Activated T-cell treated with anti-CD3 and anti-CD28 coated beads, Interleukin-2, amount 50 U/mL, for 72 hours (primary cell): ENCODE data around the gene POLG2. TPM values are rescaled to one million over a fixed set of nuclear protein-coding genes. Genes with fewer than 3 reads are reported as not detected.

Experiments used
- ATAC-seq, 2 donors: fragments of 150-1000 bp; cut with Tn5 transposase; replicated peaks in 1 of 2; 2 replicates each; pipeline ENCODE4 v1.10.0; 2021; ENCODE audit warnings: moderate library complexity in 2 of 2, mild to moderate bottlenecking in 1 of 2
- DNase-seq, 2 donors: peaks; one replicate each; pipeline ENCODE4 v3.0.0; 2021 to 2022; ENCODE audit warnings: mixed read lengths in 1 of 2
- H3K27ac Mint-ChIP-seq: one replicate; pipeline ENCODE4 v1.8.0; 2022; ENCODE audit warnings: mild to moderate bottlenecking, moderate library complexity, mixed read lengths
- H3K27me3 Mint-ChIP-seq: one replicate; pipeline ENCODE4 v1.8.0; 2022; ENCODE audit warnings: low read depth, mixed read lengths
- H3K36me3 Mint-ChIP-seq, 2 donors: one replicate each; pipeline ENCODE4 v1.8.0; 2022; ENCODE audit warnings: mixed read lengths in 2 of 2, mild to moderate bottlenecking in 1 of 2; ENCODE audit not compliant: insufficient read depth in 2 of 2
- H3K4me1 Mint-ChIP-seq: one replicate; pipeline ENCODE4 v1.8.0; 2022; ENCODE audit warnings: low read depth, mixed read lengths
- H3K4me3 Mint-ChIP-seq, 2 donors: one replicate each; pipeline ENCODE4 v1.8.0; 2022; ENCODE audit warnings: mild to moderate bottlenecking in 2 of 2, mixed read lengths in 2 of 2, moderate library complexity in 2 of 2
- H3K9me3 Mint-ChIP-seq, 2 donors: one replicate each; pipeline ENCODE4 v1.8.0; 2022; ENCODE audit warnings: mixed read lengths in 2 of 2
- total RNA-seq, 2 donors: library from RNA; stranded (reverse); gene quantifications; one replicate each; pipeline ENCODE4 v1.2.3, GENCODE V29; 2022

POLG2 gene
- total RNA-seq, result 10 to 100 TPM; 40.7 to 47.2 TPM

DNA sequence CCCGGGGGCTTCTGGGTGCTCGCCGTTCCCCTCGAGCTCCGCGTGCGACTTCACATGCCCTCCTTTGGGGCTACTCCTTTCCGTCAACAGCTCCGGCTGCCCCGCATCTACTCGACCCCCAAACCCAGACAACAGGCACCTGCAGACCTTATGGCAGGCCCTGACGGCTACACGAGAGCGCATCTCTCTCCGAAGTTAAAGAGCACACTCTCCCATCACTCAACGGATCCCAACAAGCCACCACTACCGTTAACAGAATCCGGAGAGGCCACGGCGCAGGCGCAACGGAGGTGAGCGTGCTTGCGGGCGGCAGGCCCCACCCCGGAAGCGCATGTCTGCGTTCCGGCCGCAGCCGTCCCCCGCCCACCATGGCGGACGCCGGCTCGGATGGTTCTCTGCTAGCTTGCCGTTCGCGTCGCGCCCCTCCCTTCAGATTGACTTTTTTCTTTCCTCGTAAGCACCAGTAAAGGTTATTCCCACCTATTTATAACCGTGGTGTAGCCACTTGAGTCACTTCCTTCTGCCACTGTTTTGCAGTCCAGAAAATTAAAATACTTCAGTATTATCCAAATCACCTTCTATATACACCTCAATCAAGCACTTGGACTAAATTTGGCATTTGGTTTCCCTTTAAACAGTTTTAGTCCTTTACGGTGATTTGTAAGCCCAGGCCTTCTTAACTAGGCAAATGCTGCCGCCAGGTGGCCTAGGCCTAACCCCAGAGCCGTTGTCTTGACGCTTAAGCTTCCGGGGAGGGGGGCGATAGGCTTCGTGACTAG lies at the start of gene POLG2:
Gene POLG2, minus strand, starts transcription at position 269 of the 779 bp plus-strand sequence. Its CDS starts 86 bp downstream, at position 183.
- Mint-ChIP-seq H3K4me1 (peaks cover 88% of the 10 kb centered on the region), H3K4me3 (peak within 1 kb of the TSS; percentile 95 to 97), H3K27ac (peak within 1 kb of the TSS; percentile 92), H3K36me3 (peaks cover 27 to 46% of the 10 kb centered on the region in 2 donors), H3K9me3 (no peaks in the 10 kb centered on the region), H3K27me3 (no peaks in the 10 kb centered on the region)
- peak; percentile 69 to 76 for ATAC-seq
- peak; percentile 95 to 97 for DNase-seq

DNA sequence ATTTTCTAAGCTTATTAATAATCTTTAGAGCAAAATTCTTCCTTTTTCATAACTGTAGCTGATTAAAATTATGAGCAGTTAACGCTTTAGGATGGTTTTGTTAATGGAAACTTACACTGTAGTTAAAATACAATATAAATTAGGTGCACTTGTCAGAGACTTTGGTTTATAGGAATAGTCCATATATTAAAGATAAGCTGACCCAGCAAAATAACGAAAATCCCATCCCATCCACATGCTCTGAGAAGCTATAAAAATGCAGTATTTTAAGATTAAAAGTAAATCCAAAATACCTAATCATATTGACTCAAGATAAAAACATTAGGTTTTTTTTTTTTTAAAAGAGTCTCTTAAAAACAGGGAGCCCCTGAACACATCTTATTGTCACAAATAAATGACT lies 47.9 kb upstream of the POLG2 start:
- H3K27me3 Mint-ChIP-seq, result no peaks in the 10 kb centered on the region

DNA sequence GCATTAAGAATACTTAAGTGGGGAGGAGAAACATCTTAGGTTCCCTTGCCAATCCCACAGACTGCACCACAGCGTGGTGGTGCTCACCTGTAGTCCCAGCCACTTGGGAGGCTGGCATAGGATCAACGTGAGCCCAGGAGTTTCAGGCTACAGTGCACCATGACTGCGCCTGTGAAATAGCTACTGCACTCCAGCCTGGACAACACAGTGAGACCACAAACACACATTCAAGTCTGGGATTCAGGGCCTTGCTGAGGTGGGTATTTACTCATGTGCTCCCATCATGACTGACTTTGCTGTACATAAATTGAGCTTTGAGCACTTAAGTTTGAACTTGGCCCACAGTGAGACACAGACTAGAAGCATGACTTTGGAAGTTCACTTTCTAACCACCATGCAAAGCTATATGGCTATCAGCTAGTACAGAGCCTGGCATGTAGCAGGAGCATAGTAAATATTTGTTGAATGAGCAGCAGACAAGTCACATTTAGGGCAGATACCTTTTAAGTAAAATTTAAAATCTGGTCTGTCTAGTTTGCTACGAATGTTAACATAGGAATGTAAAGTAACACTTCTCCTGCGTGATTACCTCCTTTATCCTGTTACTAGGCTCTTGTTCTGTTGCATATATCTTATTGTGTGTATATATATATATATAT lies 43.4 kb upstream of the POLG2 start:
- H3K36me3 Mint-ChIP-seq, result peaks cover 6 to 18% of the 10 kb centered on the region in 2 donors
- no peaks in the 10 kb centered on the region for H3K9me3 Mint-ChIP-seq
- ATAC-seq, result no peak
- peaks cover 4% of the 10 kb centered on the region for H3K4me1 Mint-ChIP-seq
- H3K4me3 Mint-ChIP-seq, result no peak overlapping the region
- DNase-seq, result no peak
- no peaks in the 10 kb centered on the region for H3K27me3 Mint-ChIP-seq
- H3K27ac Mint-ChIP-seq, result no peak overlapping the region

More for the DNA sequence above, 47.9 kb upstream of the POLG2 start:
- no peaks in the 10 kb centered on the region for H3K9me3 Mint-ChIP-seq
- no peak overlapping the region for H3K27ac Mint-ChIP-seq
- H3K4me3 Mint-ChIP-seq, result no peak overlapping the region
- no peak for ATAC-seq
- peaks cover 4% of the 10 kb centered on the region for H3K4me1 Mint-ChIP-seq
- H3K36me3 Mint-ChIP-seq, result peaks cover 0 to 3% of the 10 kb centered on the region in 2 donors
- DNase-seq, result no peak

DNA sequence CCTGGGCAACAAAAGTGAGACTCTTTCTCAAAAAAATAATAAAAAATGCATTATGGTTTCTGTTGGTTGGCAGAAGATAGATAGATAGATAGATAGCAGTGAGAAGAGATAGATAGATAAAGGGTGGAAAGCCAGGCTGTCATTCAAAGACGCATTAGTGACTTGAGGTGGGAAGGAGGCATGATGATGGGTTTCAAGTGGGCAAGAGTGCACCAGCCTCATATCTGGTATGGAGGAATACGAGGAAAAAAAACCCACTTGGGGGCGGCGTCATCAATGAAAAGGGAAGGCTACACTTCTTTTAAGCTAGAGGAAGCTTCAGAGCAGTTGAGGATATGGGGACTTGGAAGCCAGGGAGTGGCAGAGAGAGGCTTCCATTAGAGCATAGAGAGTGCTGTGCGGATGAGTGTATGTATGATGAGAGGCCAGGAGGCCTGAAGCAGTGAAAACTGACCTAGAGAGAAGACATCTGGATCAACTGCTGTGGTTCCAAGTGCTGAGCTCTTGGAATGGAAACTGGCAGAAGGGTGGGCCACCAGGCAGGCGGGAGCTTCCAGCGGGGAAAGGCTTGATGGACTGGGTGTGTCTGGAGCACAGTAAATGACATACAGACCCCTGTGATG lies 41.8 kb upstream of the POLG2 start:
- Mint-ChIP-seq H3K4me1 (peaks cover 4% of the 10 kb centered on the region), H3K4me3 (no peak overlapping the region), H3K9me3 (no peaks in the 10 kb centered on the region), H3K27ac (peak overlapping the region; percentile 18), H3K27me3 (no peaks in the 10 kb centered on the region), H3K36me3 (peaks cover 6 to 20% of the 10 kb centered on the region in 2 donors)
- no peak for DNase-seq
- ATAC-seq, result no peak

DNA sequence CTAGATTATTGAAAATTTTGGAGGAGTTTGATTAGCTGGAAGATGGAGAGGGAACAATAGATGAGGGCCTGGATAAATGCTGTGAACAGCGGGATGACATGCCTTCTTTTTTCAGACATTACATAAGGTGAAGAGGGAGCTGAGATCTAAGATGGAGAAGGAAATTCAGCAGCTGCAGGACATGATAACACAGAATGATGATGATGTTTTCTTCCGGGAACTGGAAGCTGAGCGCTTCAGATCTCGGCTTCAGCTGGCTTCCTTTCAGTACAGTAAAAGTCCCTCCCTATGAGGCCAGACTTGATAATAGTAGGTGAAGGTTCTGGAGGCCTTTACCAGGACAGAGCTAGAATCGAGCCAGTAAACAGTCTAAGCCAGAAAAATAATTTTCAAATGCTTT lies 40.6 kb upstream of the POLG2 start:
- H3K36me3 Mint-ChIP-seq, result peaks cover 6 to 23% of the 10 kb centered on the region in 2 donors
- H3K4me1 Mint-ChIP-seq, result peaks cover 4% of the 10 kb centered on the region
- DNase-seq (no peak), ATAC-seq (no peak)
- H3K27me3 Mint-ChIP-seq, result no peaks in the 10 kb centered on the region
- no peak overlapping the region for H3K4me3 Mint-ChIP-seq
- no peaks in the 10 kb centered on the region for H3K9me3 Mint-ChIP-seq
- H3K27ac Mint-ChIP-seq, result peak overlapping the region; percentile 85

DNA sequence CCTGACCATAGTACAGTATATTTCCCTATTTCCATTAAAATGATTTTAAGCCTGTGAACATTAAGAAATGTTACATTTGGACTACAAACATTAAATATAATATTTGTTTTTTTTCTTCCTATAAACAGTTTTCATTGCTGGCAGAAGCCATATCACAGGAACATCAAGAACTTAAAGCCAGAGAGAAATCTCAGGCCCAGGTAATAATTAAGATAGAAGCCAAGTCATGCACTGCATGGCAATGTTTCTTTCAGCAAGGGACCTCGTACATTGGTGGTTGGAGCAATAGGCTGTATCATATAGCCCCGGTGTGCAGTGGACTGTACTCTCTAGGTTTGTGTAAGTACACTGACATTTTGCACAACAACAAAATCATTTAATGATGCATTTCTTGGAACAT lies 40.1 kb upstream of the POLG2 start:
- H3K9me3 Mint-ChIP-seq, result no peaks in the 10 kb centered on the region
- DNase-seq, result no peak
- peaks cover 3% of the 10 kb centered on the region for H3K4me1 Mint-ChIP-seq
- ATAC-seq, result no peak
- H3K27me3 Mint-ChIP-seq, result no peaks in the 10 kb centered on the region
- H3K36me3 Mint-ChIP-seq, result peaks cover 9 to 25% of the 10 kb centered on the region in 2 donors
- H3K4me3 Mint-ChIP-seq, result no peak overlapping the region
- peak overlapping the region; percentile 85 for H3K27ac Mint-ChIP-seq

DNA sequence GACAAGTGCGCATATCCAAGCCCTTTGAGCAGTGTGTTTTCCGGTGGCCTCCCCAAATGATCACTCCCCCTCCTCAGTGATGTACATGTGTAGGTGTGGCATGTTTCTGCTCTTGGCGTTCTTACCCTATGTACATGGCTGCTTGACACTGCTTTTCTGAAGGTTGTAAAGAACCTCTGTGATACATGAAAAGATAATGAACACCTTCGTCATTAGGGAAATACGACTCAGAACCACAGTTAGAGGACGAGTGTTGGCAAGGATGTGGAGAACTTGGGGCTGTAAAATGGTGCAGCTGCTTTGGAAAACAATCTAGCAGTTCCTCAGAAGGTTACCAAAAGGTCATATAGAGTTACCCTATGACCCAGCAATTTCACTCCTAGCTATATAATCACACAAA lies 38.5 kb upstream of the POLG2 start:
- Mint-ChIP-seq H3K27me3 (no peaks in the 10 kb centered on the region), H3K4me1 (no peaks in the 10 kb centered on the region), H3K27ac (no peak overlapping the region), H3K9me3 (no peaks in the 10 kb centered on the region), H3K36me3 (peaks cover 10 to 28% of the 10 kb centered on the region in 2 donors), H3K4me3 (no peak overlapping the region)
- ATAC-seq (no peak), DNase-seq (no peak)

DNA sequence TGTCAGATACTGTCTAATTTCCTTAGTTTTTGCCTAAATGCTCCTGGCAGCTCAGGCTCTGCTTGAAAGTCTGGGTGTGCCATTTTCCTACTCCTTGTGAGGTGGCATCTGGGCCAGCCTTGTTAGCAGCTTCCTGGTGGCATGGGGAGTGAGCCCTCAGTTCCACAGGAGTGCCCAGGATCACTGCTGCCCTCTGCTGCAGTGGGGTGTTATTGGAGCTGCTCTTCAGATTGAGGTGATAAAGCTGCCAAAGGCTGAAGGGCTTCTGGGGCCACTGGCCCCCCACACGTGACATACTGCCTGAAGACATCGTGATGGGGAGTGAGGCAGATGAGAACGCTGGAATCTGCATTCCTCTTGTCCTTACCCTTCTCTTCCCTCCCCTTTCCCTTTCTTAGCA lies 37.3 kb upstream of the POLG2 start:
- H3K36me3 Mint-ChIP-seq, result peaks cover 11 to 29% of the 10 kb centered on the region in 2 donors
- H3K4me1 Mint-ChIP-seq, result no peaks in the 10 kb centered on the region
- peak; percentile 44 for ATAC-seq
- H3K27ac Mint-ChIP-seq, result peak overlapping the region; percentile 81
- no peak for DNase-seq
- no peaks in the 10 kb centered on the region for H3K9me3 Mint-ChIP-seq
- H3K4me3 Mint-ChIP-seq, result no peak overlapping the region
- no peaks in the 10 kb centered on the region for H3K27me3 Mint-ChIP-seq

DNA sequence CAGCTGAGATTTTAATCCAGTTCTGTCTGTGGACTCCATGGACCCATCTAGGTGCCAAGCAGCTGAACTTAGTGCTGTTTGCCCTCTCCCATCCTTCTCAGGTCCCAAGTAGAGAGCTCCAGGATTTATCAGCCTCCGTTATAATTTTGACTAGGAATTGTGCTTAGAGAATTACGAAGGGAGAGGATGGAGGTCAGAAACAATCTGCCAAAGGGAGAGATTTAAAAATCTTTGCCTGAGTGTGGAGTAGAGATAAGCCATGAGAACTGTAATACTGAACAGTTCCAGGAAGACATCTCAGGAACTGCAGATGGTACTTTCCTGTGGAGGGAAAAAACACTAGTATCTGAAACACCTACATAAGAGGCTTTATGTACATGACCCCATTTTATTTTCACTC lies 36.9 kb upstream of the POLG2 start:
- peaks cover 11 to 31% of the 10 kb centered on the region in 2 donors for H3K36me3 Mint-ChIP-seq
- no peaks in the 10 kb centered on the region for H3K27me3 Mint-ChIP-seq
- no peak overlapping the region for H3K4me3 Mint-ChIP-seq
- no peaks in the 10 kb centered on the region for H3K4me1 Mint-ChIP-seq
- peak overlapping the region; percentile 81 for H3K27ac Mint-ChIP-seq
- ATAC-seq, result no peak
- DNase-seq, result no peak
- no peaks in the 10 kb centered on the region for H3K9me3 Mint-ChIP-seq

DNA sequence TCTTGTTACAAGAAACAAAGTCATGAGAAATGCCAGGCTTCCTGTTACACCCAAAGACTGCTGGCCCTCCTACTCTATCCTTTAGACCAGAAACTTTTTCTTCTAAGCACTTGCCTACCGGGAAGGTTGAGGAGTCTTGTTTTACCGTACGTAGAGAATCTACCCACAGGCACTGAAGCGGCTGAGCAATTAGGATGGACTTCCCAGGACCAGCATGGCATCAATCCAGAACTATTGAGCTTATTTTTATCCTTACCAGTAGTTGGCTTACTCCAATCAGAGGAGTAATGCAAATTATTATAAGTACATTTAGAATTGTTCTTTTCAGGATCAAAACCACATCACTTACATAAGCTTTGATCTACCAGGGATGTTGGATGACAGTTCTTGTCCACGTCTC lies 35.6 kb upstream of the POLG2 start:
- Mint-ChIP-seq H3K4me3 (no peak overlapping the region), H3K36me3 (peaks cover 10 to 25% of the 10 kb centered on the region in 2 donors), H3K9me3 (no peaks in the 10 kb centered on the region), H3K4me1 (no peaks in the 10 kb centered on the region), H3K27me3 (no peaks in the 10 kb centered on the region), H3K27ac (peak overlapping the region; percentile 81)
- no peak for DNase-seq
- ATAC-seq, result no peak

DNA sequence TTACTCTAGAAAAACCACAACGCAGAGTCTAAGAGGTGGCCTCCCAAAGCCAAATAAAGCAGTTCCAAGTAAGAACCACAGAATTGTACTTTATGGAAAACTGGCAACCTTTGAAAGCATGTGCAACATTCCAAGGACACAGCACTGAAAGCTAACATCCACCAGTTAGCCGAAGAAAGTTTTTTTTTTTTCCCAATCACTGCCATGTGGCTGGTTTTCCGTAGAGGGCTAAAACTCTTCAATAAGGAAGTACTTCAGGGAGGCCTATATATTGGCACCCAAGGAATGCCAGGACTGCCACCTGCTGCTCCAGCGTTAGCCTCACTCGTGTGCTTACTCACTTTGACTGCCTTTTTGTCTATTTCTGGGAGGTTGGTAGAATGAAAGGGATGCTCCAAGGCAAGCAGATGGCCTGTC lies 35.1 kb upstream of the POLG2 start:
- no peaks in the 10 kb centered on the region for H3K27me3 Mint-ChIP-seq
- no peak for ATAC-seq
- no peak for DNase-seq
- H3K36me3 Mint-ChIP-seq, result peaks cover 10 to 22% of the 10 kb centered on the region in 2 donors
- H3K27ac Mint-ChIP-seq, result peak overlapping the region; percentile 81
- H3K9me3 Mint-ChIP-seq, result no peaks in the 10 kb centered on the region
- no peaks in the 10 kb centered on the region for H3K4me1 Mint-ChIP-seq
- no peak overlapping the region for H3K4me3 Mint-ChIP-seq

DNA sequence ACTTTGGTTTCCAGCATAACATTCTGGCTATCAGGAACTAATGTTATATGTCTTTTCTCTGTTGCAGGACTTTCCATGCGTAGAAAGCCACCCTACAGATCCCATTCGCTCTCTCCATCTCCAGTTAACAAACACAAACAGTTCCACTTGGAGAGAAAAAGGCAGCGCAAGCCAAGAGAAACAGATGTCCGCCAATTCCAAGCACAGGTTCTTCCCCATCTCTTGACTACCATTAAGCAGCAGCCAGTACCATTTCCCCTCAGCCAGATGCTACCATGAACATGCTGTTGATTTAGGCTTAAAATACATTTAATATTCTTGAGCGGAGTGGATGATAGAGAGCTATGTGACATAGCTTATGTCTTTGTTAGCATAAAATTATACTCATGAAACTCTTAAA lies 32.4 kb upstream of the POLG2 start:
- Mint-ChIP-seq H3K36me3 (peaks cover 9 to 26% of the 10 kb centered on the region in 2 donors), H3K27ac (peak overlapping the region; percentile 16), H3K27me3 (no peaks in the 10 kb centered on the region), H3K9me3 (no peaks in the 10 kb centered on the region), H3K4me3 (no peak overlapping the region), H3K4me1 (no peaks in the 10 kb centered on the region)
- DNase-seq, result no peak
- no peak for ATAC-seq

DNA sequence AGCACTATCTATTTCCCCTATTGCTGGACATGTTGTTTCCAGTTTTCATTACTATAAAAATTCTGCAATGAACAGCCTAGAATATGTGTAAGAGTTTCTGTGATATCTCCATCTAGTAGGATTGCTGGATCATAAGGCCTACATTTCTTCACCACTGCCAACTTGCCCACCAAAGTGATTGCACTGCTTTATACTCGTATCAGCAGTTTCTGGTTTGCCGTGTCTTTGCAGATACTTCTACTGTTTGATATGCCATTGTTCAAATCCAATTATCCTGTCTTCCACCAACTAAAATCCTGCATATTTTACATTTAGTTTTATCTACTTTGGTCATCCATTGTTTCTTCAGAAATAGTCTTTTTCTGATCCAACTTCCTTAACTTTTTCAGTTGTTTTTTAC lies 31.1 kb upstream of the POLG2 start:
- no peak overlapping the region for H3K4me3 Mint-ChIP-seq
- H3K4me1 Mint-ChIP-seq, result no peaks in the 10 kb centered on the region
- no peaks in the 10 kb centered on the region for H3K9me3 Mint-ChIP-seq
- no peak for ATAC-seq
- H3K36me3 Mint-ChIP-seq, result peaks cover 9 to 33% of the 10 kb centered on the region in 2 donors
- H3K27me3 Mint-ChIP-seq, result no peaks in the 10 kb centered on the region
- DNase-seq, result no peak
- H3K27ac Mint-ChIP-seq, result peak overlapping the region; percentile 76
